ENCODE measurements around the gene TTC3. TPM values are rescaled to one million over a fixed set of nuclear protein-coding genes. Genes with fewer than 3 reads are reported as not detected.

Gene TTC3
- total RNA-seq, 2 donors from 2014 or later, result 63.6 to 111 TPM

DNA sequence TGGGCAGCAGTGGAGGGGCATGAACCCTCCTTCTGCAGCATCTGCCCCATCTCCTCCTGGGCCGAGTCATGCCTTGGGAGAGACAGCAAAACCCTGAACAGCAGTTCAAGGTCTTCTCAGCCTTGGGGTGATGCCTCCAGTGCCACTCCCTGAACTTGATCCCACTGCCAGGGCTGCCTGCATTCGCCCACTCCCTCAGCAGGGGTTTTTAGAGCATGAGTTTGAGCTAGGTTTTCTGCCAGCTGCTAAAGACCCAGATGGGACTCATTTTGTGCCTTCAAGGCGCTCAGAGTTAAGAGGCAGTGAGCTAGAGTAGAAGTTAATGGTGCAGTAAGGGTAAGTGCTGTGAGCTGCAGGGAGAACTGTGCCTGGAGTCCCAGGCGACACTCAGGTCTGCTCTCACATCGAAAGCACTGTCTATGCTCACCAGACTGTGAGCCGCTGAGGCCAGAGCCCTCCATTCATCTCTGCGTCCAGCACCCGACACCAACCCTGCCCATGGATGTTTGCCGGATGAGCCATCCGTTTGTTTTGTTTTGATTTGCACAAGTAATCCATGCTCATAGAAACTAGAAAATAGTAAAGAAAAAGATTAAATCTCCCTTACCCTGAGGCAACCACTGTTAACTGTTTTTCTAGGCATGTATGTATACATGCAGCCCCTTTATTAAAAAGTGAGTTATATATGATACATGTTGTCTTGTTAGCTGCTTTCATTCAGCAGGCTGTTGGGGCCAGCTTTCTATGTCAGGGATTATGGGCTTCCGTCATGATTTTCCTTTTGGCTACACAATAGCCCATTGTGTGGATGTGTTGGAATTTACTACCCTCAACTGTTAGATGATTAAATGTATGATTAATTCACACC lies 126.2 kb downstream of the TTC3 start:
- no peaks in the 10 kb centered on the region for H3K27me3 ChIP-seq
- DNase-seq (ENCODE audit: low spot score), result no peak
- no peak overlapping the region for H3K27ac ChIP-seq
- H3K4me1 ChIP-seq, result no peaks in the 10 kb centered on the region
- TF ChIP-seq, protein P1, sequence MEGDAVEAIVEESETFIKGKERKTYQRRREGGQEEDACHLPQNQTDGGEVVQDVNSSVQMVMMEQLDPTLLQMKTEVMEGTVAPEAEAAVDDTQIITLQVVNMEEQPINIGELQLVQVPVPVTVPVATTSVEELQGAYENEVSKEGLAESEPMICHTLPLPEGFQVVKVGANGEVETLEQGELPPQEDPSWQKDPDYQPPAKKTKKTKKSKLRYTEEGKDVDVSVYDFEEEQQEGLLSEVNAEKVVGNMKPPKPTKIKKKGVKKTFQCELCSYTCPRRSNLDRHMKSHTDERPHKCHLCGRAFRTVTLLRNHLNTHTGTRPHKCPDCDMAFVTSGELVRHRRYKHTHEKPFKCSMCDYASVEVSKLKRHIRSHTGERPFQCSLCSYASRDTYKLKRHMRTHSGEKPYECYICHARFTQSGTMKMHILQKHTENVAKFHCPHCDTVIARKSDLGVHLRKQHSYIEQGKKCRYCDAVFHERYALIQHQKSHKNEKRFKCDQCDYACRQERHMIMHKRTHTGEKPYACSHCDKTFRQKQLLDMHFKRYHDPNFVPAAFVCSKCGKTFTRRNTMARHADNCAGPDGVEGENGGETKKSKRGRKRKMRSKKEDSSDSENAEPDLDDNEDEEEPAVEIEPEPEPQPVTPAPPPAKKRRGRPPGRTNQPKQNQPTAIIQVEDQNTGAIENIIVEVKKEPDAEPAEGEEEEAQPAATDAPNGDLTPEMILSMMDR (IDR thresholded peaks at IDR 0.05), result no peak
- H3K4me3 ChIP-seq, result no peak overlapping the region
- no peaks in the 10 kb centered on the region for H3K9me3 ChIP-seq
- peaks cover 45% of the 10 kb centered on the region for H3K36me3 ChIP-seq

- Histone ChIP-seq H3K36me3 (peaks cover 45% of the 10 kb centered on the region), H3K27me3 (no peaks in the 10 kb centered on the region), H3K4me3 (no peak overlapping the region), H3K4me1 (no peaks in the 10 kb centered on the region), H3K27ac (no peak overlapping the region), H3K9me3 (no peaks in the 10 kb centered on the region)
- TF ChIP-seq, protein P1 (IDR thresholded peaks at IDR 0.05), result no peak
- DNase-seq (ENCODE audit: low spot score), result no peak
These were observed 127.8 kb downstream of the TTC3 start for GRCh38 chr21:37200641-37201480.

- H3K4me1 ChIP-seq, result peaks cover 0 to 13% of the 10 kb centered on the region in 2 donors
- TF ChIP-seq, protein P1 (IDR thresholded peaks at IDR 0.05), result no peak
- no peaks in the 10 kb centered on the region for H3K9me3 ChIP-seq
- peaks cover 41% of the 10 kb centered on the region for H3K36me3 ChIP-seq
- no peak for DNase-seq (ENCODE audit: low spot score)
- H3K27ac ChIP-seq, result no peak overlapping the region
- no peaks in the 10 kb centered on the region for H3K27me3 ChIP-seq
- no peak overlapping the region for H3K4me3 ChIP-seq
These were observed 129.4 kb downstream of the TTC3 start for GRCh38 chr21:37202221-37203110.

DNA sequence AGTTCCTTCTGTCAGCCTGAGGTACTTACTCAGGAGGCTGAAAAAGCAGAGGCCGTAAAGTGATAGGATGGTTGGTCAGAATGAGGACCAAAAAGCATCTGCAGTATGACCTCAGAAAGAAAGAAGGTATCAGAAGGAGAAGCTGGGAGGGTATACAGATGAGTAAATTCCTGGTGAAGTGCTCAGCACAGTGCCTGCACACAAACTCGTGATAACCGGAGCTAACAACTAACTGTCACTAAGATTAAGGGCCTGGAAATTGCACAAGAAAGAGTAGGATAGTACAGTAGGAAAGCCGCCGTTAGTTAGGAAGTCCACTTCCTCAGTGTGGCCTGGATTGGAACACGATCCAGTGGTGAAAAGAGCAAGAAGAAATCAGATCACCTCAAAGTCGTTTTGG lies 131.5 kb downstream of the TTC3 start:
- TF ChIP-seq, protein P1 (IDR thresholded peaks at IDR 0.05), result no peak
- DNase-seq (ENCODE audit: low spot score), result no peak
- Histone ChIP-seq H3K27ac (no peak overlapping the region), H3K4me1 (peaks cover 0 to 30% of the 10 kb centered on the region in 2 donors), H3K4me3 (no peak overlapping the region), H3K27me3 (no peaks in the 10 kb centered on the region), H3K9me3 (no peaks in the 10 kb centered on the region), H3K36me3 (peaks cover 35% of the 10 kb centered on the region)

DNA sequence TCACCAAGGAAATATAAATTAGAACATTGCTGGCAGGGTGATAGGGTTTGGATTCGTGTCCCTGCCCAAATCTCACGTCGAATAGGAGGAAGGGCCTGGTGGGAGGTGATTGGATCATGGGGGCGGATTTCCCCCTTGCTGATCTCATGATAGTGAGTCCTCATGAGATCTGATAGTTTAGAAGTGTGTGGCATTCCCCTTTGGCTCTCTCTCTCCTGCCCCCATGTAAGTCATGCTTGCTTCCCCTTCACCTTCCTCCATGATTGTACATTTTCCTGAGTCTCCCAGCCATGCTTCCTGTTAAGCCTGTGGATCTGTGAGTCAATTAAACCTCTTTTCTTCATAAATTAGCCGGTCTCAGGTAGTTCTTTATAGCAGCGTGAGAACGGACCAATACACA lies 133.4 kb downstream of the TTC3 start:
- H3K4me3 ChIP-seq, result no peak overlapping the region
- no peaks in the 10 kb centered on the region for H3K9me3 ChIP-seq
- no peaks in the 10 kb centered on the region for H3K27me3 ChIP-seq
- TF ChIP-seq, protein P1 (IDR thresholded peaks at IDR 0.05), result no peak
- no peak for DNase-seq (ENCODE audit: low spot score)
- peaks cover 0 to 30% of the 10 kb centered on the region in 2 donors for H3K4me1 ChIP-seq
- H3K27ac ChIP-seq, result peak overlapping the region; percentile 84 to 93
- H3K36me3 ChIP-seq, result peaks cover 18% of the 10 kb centered on the region
